ENCODE measurements around the gene IL27RA. TPM values are rescaled to one million over a fixed set of nuclear protein-coding genes. Genes with fewer than 3 reads are reported as not detected.

IL27RA gene
- total RNA-seq, 2 experiments from 2014 or later, result 5.2 to 9.0 TPM

DNA sequence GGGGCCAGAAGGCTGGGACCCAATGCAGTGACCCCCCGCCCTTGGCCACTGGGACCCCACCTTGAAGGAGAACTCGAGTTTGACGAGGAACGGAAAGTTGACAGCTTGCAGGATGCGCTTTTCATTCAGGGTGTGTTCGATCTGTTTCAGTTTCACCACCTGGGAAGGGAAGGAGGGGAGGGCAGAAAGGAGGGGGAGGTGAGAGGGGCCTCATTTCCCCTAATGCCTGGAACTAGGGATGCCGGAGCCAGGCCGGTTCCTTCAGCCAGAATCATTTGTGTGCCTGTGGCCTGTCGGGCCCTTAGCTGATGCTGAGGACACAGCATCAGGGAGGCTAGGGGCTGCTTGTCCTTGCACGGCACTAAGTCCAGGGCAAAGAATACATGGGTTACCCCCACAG is 71.2 kb downstream of the IL27RA start:
- Histone ChIP-seq H3K4me3 (ENCODE audit: low read depth, low read length, poor library complexity, severe bottlenecking) (no peak overlapping the region), H3K4me1 (ENCODE audit: insufficient read depth, low read length, poor library complexity, severe bottlenecking) (no peaks in the 10 kb centered on the region), H3K9me3 (ENCODE audit: low read length) (no peaks in the 10 kb centered on the region), H2AFZ (ENCODE audit: low read length) (no peak overlapping the region), H3K27ac (ENCODE audit: low read depth, low read length, poor library complexity, severe bottlenecking) (no peak overlapping the region), H3K79me2 (ENCODE audit: insufficient read depth, low read depth, low read length) (no peaks in the 10 kb centered on the region), H3K9me2 (ENCODE audit: insufficient read depth, low read length) (no peaks in the 10 kb centered on the region), H3K4me2 (ENCODE audit: low read length) (no peak overlapping the region), H3K36me3 (ENCODE audit: insufficient read depth, low read length) (peaks cover 11% of the 10 kb centered on the region), H4K20me1 (ENCODE audit: insufficient read depth, low read length) (no peaks in the 10 kb centered on the region)
- no TSS peak for BruUV-seq (replicated peaks)
- ChIA-PET POLR2A (no interaction called here), CTCF (ENCODE audit: unreplicated experiment) (no interaction called here)
- no peak for TF ChIP-seq EZH2phosphoT487 (IDR thresholded peaks at IDR 0.05; ENCODE audit: borderline replicate concordance, low read depth, low read length)
- TF ChIP-seq, protein P1, sequence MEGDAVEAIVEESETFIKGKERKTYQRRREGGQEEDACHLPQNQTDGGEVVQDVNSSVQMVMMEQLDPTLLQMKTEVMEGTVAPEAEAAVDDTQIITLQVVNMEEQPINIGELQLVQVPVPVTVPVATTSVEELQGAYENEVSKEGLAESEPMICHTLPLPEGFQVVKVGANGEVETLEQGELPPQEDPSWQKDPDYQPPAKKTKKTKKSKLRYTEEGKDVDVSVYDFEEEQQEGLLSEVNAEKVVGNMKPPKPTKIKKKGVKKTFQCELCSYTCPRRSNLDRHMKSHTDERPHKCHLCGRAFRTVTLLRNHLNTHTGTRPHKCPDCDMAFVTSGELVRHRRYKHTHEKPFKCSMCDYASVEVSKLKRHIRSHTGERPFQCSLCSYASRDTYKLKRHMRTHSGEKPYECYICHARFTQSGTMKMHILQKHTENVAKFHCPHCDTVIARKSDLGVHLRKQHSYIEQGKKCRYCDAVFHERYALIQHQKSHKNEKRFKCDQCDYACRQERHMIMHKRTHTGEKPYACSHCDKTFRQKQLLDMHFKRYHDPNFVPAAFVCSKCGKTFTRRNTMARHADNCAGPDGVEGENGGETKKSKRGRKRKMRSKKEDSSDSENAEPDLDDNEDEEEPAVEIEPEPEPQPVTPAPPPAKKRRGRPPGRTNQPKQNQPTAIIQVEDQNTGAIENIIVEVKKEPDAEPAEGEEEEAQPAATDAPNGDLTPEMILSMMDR (conservative IDR thresholded peaks at IDR 0.05; ENCODE audit: low read length), result no peak
- DNase-seq (ENCODE audit: low spot score), result no peak
- intact Hi-C loops (cut with micrococcal nuclease; ENCODE audit: unreplicated experiment), result no loop called here

Other genes starting within 250 kb of the IL27RA start
- gene ZSWIM4, start 236.3 kb upstream of the IL27RA start, total RNA-seq (2014; rRNA removed; shearing (Covaris generic)), result 3.7 and 5.0 TPM in 2 replicates
- gene ZSWIM4, start 236.3 kb upstream of the IL27RA start, total RNA-seq (2022), result 10.8 and 13.4 TPM in 2 replicates
- gene NANOS3, start 154.6 kb upstream of the IL27RA start, total RNA-seq (2014; rRNA removed; shearing (Covaris generic)), result not detected in 2 replicates
- gene NANOS3, start 154.6 kb upstream of the IL27RA start, total RNA-seq (2022), result not detected in 2 replicates
- gene BRME1, start 125.6 kb upstream of the IL27RA start, total RNA-seq (2014; rRNA removed; shearing (Covaris generic)), result 2.5 and 4.5 TPM in 2 replicates
- gene BRME1, start 125.6 kb upstream of the IL27RA start, total RNA-seq (2022), result 7.1 and 7.2 TPM in 2 replicates
- gene CC2D1A, start 125.6 kb upstream of the IL27RA start, total RNA-seq (2014; rRNA removed; shearing (Covaris generic)), result 18.7 and 23.3 TPM in 2 replicates
- 44.0 and 48.3 TPM in 2 replicates for gene CC2D1A, start 125.6 kb upstream of the IL27RA start, total RNA-seq (2022)
- 0.16 TPM in 1 of 2 replicates, not detected in the other for gene PODNL1, start 93.3 kb upstream of the IL27RA start, total RNA-seq (2014; rRNA removed; shearing (Covaris generic))
- gene PODNL1, start 93.3 kb upstream of the IL27RA start, total RNA-seq (2022), result 0.20 TPM in 1 of 2 replicates, not detected in the other
- gene DCAF15, start 79.3 kb upstream of the IL27RA start, total RNA-seq (2014; rRNA removed; shearing (Covaris generic)), result 61.0 and 71.3 TPM in 2 replicates
- 86.2 and 97.3 TPM in 2 replicates for gene DCAF15, start 79.3 kb upstream of the IL27RA start, total RNA-seq (2022)
- 3.5 and 4.4 TPM in 2 replicates for gene RFX1, start 25.4 kb upstream of the IL27RA start, total RNA-seq (2014; rRNA removed; shearing (Covaris generic))
- gene RFX1, start 25.4 kb upstream of the IL27RA start, total RNA-seq (2022), result 13.8 and 17.4 TPM in 2 replicates
- gene RLN3, start 3.6 kb upstream of the IL27RA start, total RNA-seq (2014; rRNA removed; shearing (Covaris generic)), result not detected in 2 replicates
- not detected in 2 replicates for gene RLN3, start 3.6 kb upstream of the IL27RA start, total RNA-seq (2022)
- 0.09 TPM in 1 of 2 replicates, not detected in the other for gene PALM3, start 30.3 kb downstream of the IL27RA start, total RNA-seq (2014; rRNA removed; shearing (Covaris generic))
- not detected in 2 replicates for gene PALM3, start 30.3 kb downstream of the IL27RA start, total RNA-seq (2022)
- gene MISP3, start 41.0 kb downstream of the IL27RA start, total RNA-seq (2014; rRNA removed; shearing (Covaris generic)), result 3.3 and 6.4 TPM in 2 replicates
- 3.9 TPM in 2 replicates for gene MISP3, start 41.0 kb downstream of the IL27RA start, total RNA-seq (2022)
- gene C19orf67, start 54.0 kb downstream of the IL27RA start, total RNA-seq (2014; rRNA removed; shearing (Covaris generic)), result 1.0 and 2.6 TPM in 2 replicates
- gene C19orf67, start 54.0 kb downstream of the IL27RA start, total RNA-seq (2022), result 0.55 and 1.4 TPM in 2 replicates
- gene SAMD1, start 59.0 kb downstream of the IL27RA start, total RNA-seq (2014; rRNA removed; shearing (Covaris generic)), result 116 and 128 TPM in 2 replicates
- 124 and 128 TPM in 2 replicates for gene SAMD1, start 59.0 kb downstream of the IL27RA start, total RNA-seq (2022)
- 18.0 and 21.1 TPM in 2 replicates for gene PRKACA, start 86.0 kb downstream of the IL27RA start, total RNA-seq (2014; rRNA removed; shearing (Covaris generic))
- 62.0 and 63.7 TPM in 2 replicates for gene PRKACA, start 86.0 kb downstream of the IL27RA start, total RNA-seq (2022)
- gene ASF1B, start 104.8 kb downstream of the IL27RA start, total RNA-seq (2014; rRNA removed; shearing (Covaris generic)), result 115 and 202 TPM in 2 replicates
- 139 and 143 TPM in 2 replicates for gene ASF1B, start 104.8 kb downstream of the IL27RA start, total RNA-seq (2022)
- 2.6 and 5.0 TPM in 2 replicates for gene ADGRL1, start 174.4 kb downstream of the IL27RA start, total RNA-seq (2014; rRNA removed; shearing (Covaris generic))
- 8.1 and 8.2 TPM in 2 replicates for gene ADGRL1, start 174.4 kb downstream of the IL27RA start, total RNA-seq (2022)

Measured in OCI-LY7 (cell line).